Activated CD4-positive, CD25-positive, alpha-beta regulatory T cell (primary cell): ENCODE data around the gene ALK.

Experiments
- DNase-seq, 4 experiments: peaks; one replicate each; lab custom pipeline; 2025; lab: John Stamatoyannopoulos, UW

ALK gene

DNA sequence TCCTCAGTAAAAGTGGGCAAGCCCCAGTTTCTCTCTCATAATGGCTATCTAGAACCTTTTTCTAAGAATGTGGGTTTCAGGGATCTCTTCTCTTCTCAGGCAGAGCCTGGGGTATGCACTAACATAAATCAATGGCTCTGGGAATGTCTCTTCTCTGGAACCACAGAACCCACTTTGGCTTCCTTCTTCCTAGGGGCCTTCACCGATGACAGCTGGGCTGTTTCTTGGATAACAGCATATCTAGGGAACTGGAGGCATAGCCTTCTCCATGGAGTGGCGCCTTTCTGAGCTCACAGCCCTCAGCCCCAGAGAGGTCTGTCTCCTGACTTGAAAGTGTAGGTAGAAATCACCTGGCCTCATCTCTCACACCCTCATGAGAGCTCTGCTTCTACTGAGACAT, 558.3 kb downstream of the ALK start:
- no peak for DNase-seq

DNA sequence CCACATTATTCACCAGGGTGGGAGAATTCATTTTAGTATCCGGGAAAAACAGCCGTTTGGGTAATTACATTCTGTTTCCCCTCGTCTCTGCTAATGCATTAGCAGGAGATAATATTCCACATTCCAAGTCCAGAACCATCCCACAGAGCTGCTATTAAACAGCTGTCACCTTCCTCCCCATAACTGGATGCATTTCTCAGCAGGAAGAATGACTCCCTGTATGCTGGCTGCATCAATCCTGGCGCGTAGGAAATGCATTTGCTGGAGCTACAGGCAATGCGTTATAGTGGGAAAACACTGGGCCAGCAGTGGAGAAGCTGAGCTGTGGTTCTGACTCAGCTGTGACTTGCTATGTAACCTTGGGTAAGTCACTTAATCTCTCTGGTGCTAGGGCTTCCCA, 560.2 kb downstream of the ALK start:
- DNase-seq = no peak

DNA sequence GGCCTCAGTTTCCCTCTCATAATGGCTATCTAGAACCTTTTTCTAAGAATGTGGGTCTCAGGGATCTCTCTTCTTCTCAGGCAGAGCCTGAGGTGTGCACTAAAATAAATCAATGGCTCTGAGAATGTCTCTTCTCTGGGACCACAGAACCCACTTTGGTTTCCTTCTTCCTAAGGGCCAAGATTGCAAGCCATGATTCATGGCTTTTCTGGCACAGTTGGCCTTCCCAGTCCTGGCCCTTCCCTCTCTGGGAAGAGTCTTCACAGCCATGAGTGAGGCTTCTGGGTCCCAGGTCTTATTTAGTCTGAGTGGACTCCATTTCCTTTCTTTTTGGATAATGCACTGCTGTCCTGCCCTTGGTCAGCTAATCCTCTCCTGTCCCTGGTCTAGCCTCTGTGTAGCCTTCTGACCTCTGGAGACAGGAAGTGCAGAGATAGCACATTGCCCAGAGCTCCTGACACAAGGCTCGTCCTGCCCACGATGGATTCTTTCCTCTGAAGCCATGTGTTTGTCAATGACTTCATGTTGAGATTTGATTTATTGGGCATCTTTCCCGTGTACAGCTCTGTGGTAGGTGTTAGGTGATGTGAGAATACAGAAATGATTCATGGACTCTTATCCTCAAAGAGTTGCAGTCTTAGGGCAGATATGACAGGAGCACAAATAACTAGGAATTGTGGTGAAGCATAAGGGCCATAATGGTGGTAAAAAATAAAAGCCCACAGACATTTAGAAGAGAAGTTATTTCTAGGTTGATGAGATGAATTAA, 561.2 kb downstream of the ALK start:
- no peak for DNase-seq

DNA sequence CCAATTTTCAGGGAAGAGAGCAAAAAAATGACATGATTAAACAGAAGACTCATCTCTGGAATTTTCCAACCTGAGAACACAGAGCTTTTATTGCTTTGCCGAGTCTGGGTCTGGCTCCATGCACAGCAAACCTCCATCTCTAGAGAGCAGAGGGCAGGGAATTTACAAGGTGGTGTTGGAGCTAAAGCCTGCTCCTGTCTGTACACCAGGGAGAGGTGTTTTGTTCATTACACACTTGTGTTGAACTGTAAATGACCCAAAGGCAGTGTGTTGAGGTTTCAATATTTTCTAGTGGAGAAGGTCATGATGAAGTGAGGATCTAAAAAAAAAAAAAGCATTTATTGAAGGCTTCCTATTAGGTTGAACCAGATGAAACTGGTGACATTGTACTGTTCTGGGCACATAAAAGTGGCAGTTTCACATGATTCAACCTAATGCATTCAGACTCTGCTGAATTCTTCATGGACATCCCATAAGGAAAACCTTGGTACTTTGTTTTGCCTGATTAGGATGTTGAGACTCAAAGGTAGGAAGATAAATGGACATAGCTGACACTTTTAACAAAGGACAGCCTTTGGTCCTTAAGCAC, 567.9 kb downstream of the ALK start:
- no peak for DNase-seq

DNA sequence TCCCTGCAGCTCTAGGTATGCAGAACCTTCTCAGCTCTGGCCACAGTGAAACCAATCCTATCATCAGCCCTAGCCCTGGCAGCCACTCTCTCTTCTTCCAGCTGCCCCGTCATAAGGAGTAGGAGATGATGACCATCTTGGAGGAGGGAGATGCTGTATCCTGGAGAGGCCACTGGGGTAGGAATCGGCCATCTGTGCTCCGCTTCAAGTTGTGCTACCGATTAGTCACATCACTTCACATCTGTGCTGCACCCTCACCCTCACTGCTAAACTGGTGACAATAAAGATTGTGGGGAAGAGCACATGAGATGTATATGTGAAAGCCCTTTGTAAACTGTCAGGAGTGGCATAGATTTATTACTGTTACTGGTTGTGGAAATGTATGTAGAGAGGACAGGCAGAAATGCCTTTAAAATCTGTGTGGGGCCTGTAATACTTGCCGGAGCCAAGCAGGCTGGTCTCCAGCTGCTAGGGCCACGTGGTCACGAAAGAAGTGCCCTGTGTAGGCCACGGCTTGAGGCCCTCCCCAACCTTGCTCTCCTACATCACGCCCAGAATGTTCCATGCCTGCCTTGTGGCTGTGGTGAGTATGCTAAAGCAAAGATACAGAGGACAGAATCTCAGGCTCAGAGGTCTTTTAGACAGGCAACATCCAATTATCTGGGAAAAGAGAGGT, 569.3 kb downstream of the ALK start:
- DNase-seq = no peak

DNA sequence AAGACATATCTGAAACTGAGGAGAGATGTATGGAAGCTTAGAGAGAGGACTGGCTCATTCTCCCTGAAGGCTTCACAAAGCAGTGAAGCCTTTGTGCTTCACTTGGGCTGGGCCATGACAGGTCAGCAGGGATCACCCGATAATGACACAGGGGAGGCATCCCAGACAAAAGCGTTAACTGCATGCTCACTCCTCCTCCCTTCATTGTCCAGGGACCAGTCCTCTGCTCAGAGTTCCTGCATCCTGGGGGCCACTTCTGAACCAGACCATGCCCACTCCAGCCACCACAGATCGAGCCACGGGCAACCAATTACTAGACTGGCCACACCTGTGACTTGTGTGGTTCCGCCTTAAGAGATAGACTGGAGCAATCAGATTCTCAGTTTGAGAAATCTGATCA, 570.1 kb downstream of the ALK start:
- no peak for DNase-seq

DNA sequence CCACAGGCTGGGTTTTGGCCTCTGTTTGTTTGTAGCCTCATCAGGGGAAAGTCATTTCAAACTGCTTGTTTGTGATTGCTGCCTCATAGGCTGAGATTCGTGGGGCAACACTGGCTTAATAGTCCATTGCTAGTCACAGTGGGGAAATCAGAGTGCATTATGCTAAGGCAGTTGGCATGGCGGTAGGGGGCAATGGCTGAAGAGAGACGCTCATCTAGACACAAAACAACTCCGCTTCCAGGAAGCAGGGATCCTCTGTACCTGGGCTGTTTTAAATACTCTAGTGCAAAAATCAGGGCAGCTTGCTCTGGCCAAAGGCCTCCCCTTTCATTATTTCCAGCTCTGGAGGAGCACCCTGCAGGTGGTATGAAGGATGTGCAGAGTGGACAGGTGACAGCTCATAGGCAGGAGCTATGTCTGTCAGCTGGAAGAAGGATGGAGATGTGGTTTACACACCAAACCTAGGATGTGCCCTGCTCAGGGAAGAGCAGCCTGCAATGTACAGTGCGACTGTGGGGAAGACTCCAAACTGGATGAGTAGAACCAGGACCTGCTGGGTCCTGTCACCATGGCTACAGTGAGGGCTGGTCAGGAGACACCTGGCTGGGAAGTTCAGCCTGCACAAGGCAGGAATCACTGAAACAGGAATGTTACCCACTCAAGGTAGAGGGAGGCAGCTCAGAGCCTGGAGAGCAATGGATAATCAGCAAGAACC, 571.9 kb downstream of the ALK start:
- DNase-seq = no peak

DNA sequence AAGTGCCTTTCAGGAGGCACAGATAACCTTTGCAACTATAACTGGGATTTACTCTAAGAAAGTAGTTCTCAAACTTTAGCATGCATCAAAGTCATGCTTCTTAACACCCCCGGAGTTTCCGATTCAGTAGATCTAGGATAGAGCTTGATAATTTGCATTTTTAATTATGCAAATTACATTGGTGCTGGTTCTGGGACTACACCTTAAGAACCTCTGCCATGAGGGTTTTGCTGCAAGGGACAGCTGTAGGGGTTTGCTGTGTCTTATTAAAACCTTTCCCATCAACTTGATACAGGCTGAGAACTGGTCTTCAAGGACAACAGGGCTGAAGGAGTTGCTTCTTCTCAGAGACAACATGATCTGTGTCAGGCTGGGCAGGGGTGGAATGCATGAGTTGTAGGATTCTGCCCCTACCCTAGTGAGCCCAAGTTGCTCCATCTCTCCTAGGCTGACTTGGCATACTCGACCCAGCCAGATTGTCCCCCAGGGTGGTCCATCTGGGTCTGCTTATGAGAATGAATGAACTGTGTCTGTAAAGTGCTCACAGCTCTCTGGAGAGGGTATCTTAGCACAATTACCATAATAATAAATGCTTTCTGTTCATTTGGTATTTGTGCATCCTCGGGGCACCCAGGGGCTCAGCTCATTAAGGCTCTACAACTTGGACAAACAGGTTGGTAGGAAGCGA, 573.5 kb downstream of the ALK start:
- no peak for DNase-seq

DNA sequence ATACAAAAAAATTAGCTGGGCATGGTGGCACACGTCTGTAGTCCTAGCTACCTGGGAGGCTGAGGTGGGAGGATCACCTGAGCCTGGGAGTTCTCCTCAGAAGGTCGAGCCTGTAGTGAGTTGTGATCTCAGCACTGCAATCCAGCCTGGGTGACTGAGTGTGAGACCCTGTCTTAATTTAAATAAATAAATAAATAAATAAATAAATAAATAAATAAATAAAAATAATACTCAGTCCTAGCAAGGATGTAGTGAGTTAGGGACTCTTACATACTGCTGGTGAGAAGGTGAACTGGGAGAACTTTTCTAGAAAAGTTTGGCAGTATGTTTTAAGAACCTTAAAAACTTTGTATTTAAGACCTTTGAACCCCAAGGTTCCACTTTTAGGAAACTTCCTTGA, 576.1 kb downstream of the ALK start:
- no peak for DNase-seq

DNA sequence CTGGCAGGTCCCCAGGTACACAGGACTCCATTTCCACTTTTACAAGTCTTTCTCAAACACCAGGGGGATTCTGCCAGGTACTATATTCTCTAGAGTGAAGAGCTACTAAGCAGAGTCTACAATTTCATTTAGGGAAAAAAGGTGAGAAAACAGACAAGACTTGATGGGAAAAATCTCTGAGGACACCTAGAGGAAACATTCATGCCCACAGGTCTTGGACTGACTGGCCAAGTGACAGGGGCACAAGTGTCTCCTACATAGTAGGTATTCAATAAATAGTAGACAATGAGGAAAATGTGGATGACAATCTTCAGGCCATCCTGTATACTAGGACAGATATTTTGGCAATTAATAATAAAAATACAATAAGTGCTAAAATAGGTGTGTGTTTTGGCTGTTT, 577.6 kb downstream of the ALK start:
- no peak for DNase-seq

DNA sequence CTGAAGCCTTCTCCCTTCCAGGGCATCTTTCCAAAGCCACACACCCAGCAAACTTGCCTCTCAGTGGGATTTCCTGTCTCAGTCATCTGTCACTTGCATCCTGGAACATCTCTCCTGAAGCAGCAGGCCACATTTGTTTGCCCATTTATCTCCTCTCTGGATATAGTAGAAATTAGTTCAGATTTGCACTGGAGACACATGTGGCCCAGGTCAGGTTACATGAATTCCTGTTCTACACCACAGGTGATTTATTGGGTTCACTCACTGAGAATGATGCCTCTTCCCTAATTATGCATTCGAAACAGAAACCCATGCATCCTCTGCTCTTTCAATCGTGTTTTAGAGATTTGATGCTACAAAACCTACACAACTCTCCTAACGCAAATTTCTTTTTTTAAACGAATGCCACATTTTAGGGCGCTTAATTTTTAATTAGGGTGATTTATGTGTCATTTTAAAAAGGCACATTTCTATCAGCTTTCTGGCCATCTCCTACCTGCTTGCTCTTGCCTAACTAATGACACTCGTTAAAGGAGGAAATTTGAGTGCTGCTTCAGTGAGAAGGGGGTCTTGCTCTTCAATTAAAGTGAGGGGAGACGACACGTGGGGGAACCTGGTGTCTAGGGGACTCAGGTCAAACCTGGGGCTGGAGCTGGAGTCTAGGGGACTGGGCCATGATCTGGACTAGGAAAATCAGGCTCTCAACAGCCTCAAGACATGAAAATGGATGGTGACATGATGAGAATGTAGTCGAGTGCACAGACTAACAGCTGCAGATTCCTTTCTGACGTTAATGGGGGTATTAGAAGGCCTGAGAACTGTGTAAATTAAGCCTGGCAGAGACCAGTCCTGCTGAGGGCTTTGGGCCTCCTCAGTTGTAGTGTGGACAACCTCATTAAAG, 584.8 kb downstream of the ALK start:
- DNase-seq = no peak

DNA sequence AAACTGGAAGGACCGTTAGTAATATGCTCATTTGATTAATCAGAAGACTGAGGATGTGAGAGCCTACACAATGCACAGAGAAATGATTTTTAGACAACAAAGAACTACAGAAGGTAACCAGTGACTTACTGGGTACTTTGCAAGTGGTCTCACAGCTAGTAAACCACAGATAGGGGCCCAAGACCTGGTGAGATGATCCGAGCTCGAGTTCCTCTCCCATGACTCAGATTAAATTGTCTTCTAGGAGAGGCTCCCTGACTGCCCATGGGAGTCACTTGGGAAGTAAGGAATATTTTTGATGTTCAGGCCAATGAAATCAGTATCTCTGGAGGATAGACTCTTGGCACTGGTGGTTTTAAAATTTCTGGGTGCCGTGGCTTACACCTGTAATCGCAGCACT, 586.0 kb downstream of the ALK start:
- no peak for DNase-seq

DNA sequence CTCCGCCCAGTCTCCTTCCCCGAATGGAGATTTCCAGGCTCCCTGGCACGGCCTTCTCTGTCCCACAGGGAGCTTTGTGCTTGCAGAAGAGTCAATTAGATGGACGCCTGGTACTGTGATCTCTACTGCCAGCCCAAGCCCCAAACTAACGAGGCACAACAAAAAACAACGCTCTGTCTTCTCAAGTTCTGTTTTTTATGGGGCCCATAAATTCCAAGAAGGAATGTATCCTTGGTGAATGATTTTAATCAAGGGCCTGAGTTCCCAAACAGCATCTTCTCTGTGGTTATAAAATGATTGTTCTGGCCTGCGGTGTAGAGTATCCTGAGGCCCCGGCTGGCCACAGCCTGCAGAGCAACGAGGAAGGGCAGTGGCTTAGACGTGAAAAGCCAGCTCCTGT, 586.7 kb downstream of the ALK start:
- DNase-seq = no peak

DNA sequence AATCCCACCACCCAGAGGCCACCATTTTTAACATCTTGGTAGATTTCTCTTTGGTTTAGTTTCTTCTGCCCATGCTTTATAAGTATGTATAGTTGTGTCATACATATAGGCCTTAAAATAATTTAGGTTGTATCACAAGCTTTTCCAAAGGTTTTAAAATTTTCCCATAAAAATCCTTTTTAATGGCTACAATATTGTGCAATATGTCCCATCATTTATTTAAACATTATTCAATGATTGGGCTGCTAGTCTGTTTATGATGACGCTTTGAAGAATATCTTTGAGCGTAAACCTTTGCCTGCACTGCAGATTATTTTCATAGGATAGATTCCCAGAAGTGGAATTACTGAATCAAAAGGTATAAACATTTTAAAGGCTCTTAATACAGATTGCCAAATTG, 588.8 kb downstream of the ALK start:
- DNase-seq = no peak

DNA sequence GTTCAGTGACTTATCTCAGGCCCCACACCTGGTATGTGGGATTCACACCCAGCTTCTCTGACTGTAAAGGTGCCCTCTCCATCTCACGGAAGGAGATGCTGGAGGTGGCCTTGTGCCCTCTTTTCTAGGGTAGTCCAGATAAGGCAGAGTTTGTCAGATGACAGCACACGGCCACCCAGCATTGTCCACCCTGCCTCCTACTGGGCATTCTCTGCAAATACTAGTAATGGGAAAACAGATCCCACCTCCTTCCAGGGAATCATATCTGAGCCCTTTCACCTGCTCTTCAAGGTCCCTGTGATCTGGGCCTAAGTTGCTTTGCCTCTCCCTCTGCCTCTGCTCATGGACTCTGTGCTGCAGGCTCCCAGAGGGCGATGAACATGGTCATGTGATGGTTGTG, 591.5 kb downstream of the ALK start:
- DNase-seq = no peak

DNA sequence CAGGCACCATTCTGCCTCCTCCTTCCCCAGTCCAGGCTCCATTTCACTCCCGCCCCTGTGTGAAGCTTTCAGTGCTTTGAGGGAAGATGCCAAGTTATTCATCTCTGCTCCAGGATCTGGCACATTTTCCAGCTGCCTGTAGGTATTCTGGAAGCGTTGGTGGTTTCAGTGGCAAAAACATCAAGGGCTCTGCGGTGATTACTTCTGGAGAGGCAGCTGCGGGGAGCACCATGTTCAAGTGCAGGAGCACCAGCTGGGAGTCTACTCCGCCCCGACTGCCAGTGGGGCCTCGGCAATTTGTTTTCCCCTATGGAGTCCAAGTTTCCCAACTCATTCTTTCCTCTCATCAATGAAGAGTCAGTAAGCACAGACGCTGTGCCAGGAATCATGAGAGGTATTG, 594.5 kb downstream of the ALK start:
- no peak for DNase-seq

DNA sequence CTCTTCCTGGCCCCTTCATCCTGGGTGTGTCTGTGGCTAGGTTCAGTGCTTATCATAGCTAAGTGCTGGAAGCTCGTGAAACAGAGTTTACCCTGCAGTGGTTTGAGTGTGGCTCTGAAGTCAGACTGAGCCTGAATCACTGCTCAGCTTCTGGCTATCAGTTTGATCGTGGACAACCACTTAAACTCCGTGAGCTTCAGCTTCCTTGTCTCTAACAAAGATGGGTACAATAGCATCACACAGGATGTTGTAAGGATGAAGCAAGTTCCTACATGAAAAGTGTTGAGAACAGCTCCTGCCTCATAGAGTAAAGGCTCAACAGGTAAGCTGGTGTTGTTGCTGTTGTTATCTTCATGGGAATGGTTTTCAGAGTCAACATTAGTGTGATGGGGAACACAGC, 595.8 kb downstream of the ALK start:
- DNase-seq = no peak

DNA sequence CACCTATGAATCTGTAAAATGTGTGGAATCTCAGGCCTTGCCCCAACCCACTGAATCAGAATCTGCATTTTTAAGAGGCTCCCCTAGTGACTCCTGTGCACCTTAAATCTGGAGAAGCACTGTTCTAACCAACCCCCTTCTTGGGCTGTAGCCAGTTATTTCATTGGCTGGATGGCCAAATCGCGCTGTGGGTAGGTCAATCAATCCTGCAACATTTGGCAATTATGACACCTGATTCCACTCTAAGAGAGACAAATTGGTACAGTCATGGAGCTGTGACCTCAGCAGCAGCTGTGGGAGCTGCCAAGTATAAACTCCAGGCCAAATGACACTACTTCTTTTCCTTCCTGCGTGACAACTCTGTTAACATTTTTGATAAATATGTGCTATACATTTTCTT, 597.4 kb downstream of the ALK start:
- no peak for DNase-seq

DNA sequence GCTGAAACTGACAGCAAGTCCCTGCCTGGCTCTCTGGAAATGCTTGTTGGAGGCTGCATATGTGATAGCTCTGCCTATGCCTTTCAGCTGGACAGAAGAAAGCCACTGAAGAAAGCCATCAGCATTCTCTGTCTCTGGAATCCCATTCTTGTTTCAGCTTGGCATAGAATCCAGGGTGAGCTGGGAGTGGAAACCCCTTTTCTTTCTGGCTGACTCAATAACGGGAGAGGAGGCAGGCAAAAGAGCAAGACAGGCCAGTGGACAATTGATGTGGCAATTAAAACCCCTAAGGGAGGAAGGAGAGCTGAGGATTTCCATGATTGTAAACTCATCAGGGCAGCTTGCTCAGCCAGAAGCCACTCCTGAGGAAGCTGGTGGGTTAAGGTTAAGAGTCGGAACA, 598.1 kb downstream of the ALK start:
- DNase-seq = no peak

DNA sequence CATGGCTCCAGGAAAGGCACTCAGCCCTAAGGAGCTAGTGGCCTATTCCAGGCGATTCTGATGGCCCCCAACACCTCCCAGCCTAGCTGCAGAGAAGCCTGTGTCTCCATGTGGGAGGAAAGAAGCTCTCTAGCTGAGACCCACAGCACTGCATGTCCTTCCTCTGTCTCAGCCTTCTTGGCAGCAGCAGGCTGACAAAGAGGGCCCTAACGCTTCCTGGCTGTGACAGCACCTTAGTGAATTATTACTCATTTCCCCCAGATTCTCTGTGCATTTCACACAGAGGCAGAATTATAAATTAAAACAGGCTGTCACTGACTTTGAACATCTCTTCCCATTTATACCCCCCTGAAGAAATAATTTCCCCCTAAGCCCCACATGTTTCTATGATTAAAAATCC, 599.4 kb downstream of the ALK start:
- no peak for DNase-seq

DNA sequence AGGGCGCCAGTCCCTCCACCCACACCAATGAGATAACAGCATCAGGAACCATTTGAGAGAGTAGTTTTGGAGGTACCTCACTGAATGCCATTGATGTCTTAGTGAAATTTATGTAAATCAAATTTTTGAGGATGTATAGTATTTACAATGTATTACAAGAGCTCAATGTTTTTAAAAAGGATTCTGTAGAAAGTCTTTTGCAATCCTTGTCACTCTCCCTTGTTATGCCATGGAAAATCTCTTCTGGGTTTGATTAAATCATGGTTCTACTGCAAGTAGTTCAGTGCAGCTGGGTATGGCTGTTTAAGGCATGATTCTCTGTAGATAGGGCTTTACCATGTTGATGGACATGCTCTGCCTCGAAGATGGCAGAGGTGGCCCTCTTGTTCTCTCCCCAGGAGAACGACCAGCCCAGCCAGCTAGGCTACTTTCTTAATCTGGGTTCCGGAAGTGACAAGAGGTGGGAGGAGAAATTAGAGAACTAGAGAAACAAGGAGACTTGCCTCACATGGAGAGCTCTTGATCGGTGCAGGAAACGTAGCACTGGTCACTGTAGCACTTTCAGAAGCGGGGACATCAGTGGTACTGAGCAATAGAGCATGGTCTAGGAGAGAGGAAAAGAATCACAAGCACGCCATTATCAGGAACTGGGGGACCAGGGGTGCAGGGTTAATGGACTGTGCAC, 603.4 kb downstream of the ALK start:
- DNase-seq = no peak
